Measurements from ENCODE around the gene ADCY3. TPM values are rescaled to one million over a fixed set of nuclear protein-coding genes. Genes with fewer than 3 reads are reported as not detected.

Gene ADCY3
- total RNA-seq, 1 experiment from 2014 or later, result 39.5 TPM

DNA sequence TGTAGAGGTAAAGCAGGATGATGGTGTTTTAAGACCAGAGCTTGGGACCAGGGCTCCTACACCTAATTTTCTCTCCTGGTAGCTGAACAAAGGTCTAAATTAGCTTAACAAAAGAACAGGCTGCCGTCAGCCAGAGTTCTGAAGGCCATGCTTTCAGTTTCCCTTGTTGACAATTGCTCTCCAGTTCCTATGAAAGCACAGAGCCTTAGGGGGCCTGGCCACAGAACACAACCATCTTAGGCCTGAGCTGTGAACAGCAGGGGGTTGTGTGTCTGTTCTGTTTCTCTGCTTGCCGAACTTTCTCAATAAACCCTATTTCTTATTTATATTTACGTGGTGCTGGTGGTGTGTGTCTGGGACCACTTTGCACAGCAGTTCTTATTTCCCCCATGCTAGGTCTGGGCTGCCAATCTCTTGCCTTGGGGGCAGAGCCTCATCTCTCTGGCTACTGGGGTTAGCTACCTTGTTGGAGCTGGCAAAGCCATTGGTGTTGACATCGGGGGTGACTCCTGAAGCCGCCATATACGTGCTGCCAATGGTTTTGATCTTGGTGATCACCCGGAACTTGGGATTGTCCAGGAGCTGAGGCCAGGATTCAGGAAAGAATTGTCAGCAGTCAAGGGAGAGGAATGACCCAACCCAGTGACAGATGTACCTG lies 97.9 kb downstream of the ADCY3 start:
- Histone ChIP-seq H2AFZ (ENCODE audit: low read length) (no peak overlapping the region), H3K4ac (ENCODE audit: low read depth, low read length) (no peak overlapping the region), H2BK120ac (ENCODE audit: low read depth, low read length, poor library complexity, severe bottlenecking) (no peak overlapping the region), H2BK20ac (ENCODE audit: low read depth, low read length, poor library complexity, severe bottlenecking) (no peak overlapping the region), H3K23me2 (ENCODE audit: insufficient read length, low read depth, low read length, poor library complexity, severe bottlenecking) (no peaks in the 10 kb centered on the region), H3K14ac (ENCODE audit: insufficient read depth, low read length) (no peak overlapping the region), H4K8ac (replicated peaks; ENCODE audit: insufficient read length, low read depth, low read length) (no peak overlapping the region), H3K18ac (ENCODE audit: insufficient read length, low read depth, low read length) (no peak overlapping the region), H3K27me3 (ENCODE audit: insufficient read depth, low read length) (no peaks in the 10 kb centered on the region), H2AK5ac (ENCODE audit: insufficient read length, low read length) (no peak overlapping the region), H4K20me1 (ENCODE audit: control insufficient read depth, insufficient read depth, insufficient read length) (no peaks in the 10 kb centered on the region), H4K91ac (ENCODE audit: insufficient read length, low read depth, low read length) (no peak overlapping the region), H3K79me1 (ENCODE audit: insufficient read depth, low read depth, low read length, poor library complexity, severe bottlenecking) (no peaks in the 10 kb centered on the region), H3K4me1 (ENCODE audit: insufficient read depth, low read length) (peaks cover 16% of the 10 kb centered on the region), H3T11ph (ENCODE audit: low read length) (no peak overlapping the region), H3K9ac (ENCODE audit: extremely low read depth, insufficient read length, low read length) (no peak overlapping the region), H3K23ac (ENCODE audit: insufficient read length, low read depth, low read length) (no peak overlapping the region), H3K56ac (ENCODE audit: insufficient read length, low read depth, low read length) (no peak overlapping the region), H3K79me2 (ENCODE audit: insufficient read depth, low read length) (no peaks in the 10 kb centered on the region), H2BK5ac (ENCODE audit: insufficient read length, low read length) (no peak overlapping the region), H3K4me2 (ENCODE audit: insufficient read depth, insufficient read length, low read length) (no peak overlapping the region), H4K5ac (ENCODE audit: insufficient read length, low read depth, low read length) (no peak overlapping the region), H3K9me3 (ENCODE audit: control insufficient read depth, low read depth, low read length) (no peaks in the 10 kb centered on the region), H2BK15ac (ENCODE audit: low read depth, low read length) (no peak overlapping the region), H2BK12ac (ENCODE audit: insufficient read length, low read depth, low read length) (no peak overlapping the region), H3K27ac (ENCODE audit: insufficient read length, low read depth, low read length) (peak overlapping the region; percentile 14)
- H3K9me3 Mint-ChIP-seq, result peaks cover 0 to 3% of the 10 kb centered on the region in 2 experiments; a peak in 2 of 5 replicates
- H3K27me3 Mint-ChIP-seq (ENCODE audit: low read depth), result no peaks in the 10 kb centered on the region; the same call in 1 of the 2 replicates
- peaks cover 69 to 79% (median 79%) of the 10 kb centered on the region in 3 experiments for H3K36me3 Mint-ChIP-seq (ENCODE audit: insufficient read depth in 1 of 3, low read depth in 3 of 3)
- H3K4me3 Mint-ChIP-seq, result peak overlapping the region; percentile 30 to 67; a peak in 3 of 5 replicates
- TF ChIP-seq, protein P1, sequence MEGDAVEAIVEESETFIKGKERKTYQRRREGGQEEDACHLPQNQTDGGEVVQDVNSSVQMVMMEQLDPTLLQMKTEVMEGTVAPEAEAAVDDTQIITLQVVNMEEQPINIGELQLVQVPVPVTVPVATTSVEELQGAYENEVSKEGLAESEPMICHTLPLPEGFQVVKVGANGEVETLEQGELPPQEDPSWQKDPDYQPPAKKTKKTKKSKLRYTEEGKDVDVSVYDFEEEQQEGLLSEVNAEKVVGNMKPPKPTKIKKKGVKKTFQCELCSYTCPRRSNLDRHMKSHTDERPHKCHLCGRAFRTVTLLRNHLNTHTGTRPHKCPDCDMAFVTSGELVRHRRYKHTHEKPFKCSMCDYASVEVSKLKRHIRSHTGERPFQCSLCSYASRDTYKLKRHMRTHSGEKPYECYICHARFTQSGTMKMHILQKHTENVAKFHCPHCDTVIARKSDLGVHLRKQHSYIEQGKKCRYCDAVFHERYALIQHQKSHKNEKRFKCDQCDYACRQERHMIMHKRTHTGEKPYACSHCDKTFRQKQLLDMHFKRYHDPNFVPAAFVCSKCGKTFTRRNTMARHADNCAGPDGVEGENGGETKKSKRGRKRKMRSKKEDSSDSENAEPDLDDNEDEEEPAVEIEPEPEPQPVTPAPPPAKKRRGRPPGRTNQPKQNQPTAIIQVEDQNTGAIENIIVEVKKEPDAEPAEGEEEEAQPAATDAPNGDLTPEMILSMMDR (conservative IDR thresholded peaks at IDR 0.05), result no peak
- WGBS (ENCODE audit: extremely low coverage, insufficient read length, low lambda C conversion rate), result no CpG with 5 or more reads among the region's 7 CpGs
- H3K27ac Mint-ChIP-seq, result peak overlapping the region; percentile 87 to 95 (median 93)
- H3K4me1 Mint-ChIP-seq, result peaks cover 46 to 49% of the 10 kb centered on the region in 2 experiments
- DNase-seq, result peak; percentile 87

Data from H9 (cell line).